Panc1 (cell line): ENCODE results near the gene PRXL2B. TPM values are rescaled to one million over a fixed set of nuclear protein-coding genes. Genes with fewer than 3 reads are reported as not detected.

Experiments
- ATAC-seq: fragments of 200-7000 bp; cut with Tn5 transposase; 2 replicates; pipeline ENCODE4 v1.9.1; 2020; ENCODE audit warnings: mild to moderate bottlenecking, moderate library complexity
- BruUV-seq: library from RNA; stranded (reverse); fragments of 400-500 nt; replicated peaks from 2 replicates; lab custom pipeline; 2021; lab: Mats Ljungman, UMichigan
- CTCF ChIA-PET: fragments of 300-600 bp; sonication (Branson Sonifier 250); formaldehyde crosslinking; loops from one replicate; lab custom pipeline; 2022; ENCODE audit warnings: antibody characterized with exemption; lab: Charles Lee
- POLR2A ChIA-PET: fragments of 300-600 bp; sonication (Branson Sonifier 250); formaldehyde crosslinking; loops from one replicate; lab custom pipeline; 2022; ENCODE audit warnings: antibody characterized with exemption; lab: Charles Lee
- DNase-seq: peaks from one replicate; pipeline ENCODE4 v3.0.0-alpha.2; 2010; ENCODE audit warnings: low read depth, low spot score
- H3K27ac ChIP-seq: 2 replicates; pipeline ENCODE4 v1.5.1; 2011; ENCODE audit warnings: mild to moderate bottlenecking, low read length, inconsistent platforms
- H3K27me3 ChIP-seq: fragments of 200-500 bp; sonication (Bioruptor generic); 2 replicates; pipeline ENCODE4 v1.6.0; 2014; ENCODE audit warnings: low read length, inconsistent platforms; ENCODE audit not compliant: control insufficient read depth, insufficient read depth
- H3K36me3 ChIP-seq: fragments of 200-500 bp; sonication (Bioruptor generic); 2 replicates; pipeline ENCODE4 v1.5.1; 2014; ENCODE audit warnings: inconsistent platforms, mild to moderate bottlenecking, low read length, moderate library complexity; ENCODE audit not compliant: control insufficient read depth, insufficient read depth
- H3K4me1 ChIP-seq: 2 replicates; pipeline ENCODE4 v1.5.1; 2011; ENCODE audit warnings: inconsistent platforms, mild to moderate bottlenecking, low read length, moderate library complexity; ENCODE audit not compliant: control insufficient read depth, insufficient read depth
- H3K4me3 ChIP-seq, 2 experiments: 2 replicates each; pipeline ENCODE4 v1.5.1; 2011 to 2012; ENCODE audit warnings: low read depth in 2 of 2, low read length in 2 of 2, mild to moderate bottlenecking in 2 of 2, inconsistent platforms in 1 of 2, moderate library complexity in 1 of 2
- H3K9me3 ChIP-seq: fragments of 200-500 bp; sonication (Bioruptor generic); 2 replicates; pipeline ENCODE4 v1.5.1; 2014; ENCODE audit warnings: low read depth, mild to moderate bottlenecking, inconsistent platforms, low read length, moderate library complexity; ENCODE audit not compliant: control insufficient read depth, insufficient read depth
- POLR2AphosphoS5 ChIP-seq: IDR thresholded peaks from 2 replicates; pipeline ENCODE4 v1.6.1; 2012; ENCODE audit warnings: mild to moderate bottlenecking, low read depth, low read length, moderate library complexity
- SIN3A ChIP-seq: IDR thresholded peaks from 2 replicates; pipeline ENCODE4 v1.6.1; 2012; ENCODE audit warnings: low read depth, mild to moderate bottlenecking, low read length, moderate library complexity, borderline replicate concordance; ENCODE audit not compliant: insufficient read depth
- TCF7L2 ChIP-seq: IDR thresholded peaks from 2 replicates; pipeline ENCODE4 v1.6.1; 2011; ENCODE audit warnings: mild to moderate bottlenecking, low read depth, low read length, inconsistent platforms
- in situ Hi-C: cut with HindIII; loops from 2 replicates; pipeline ENCODE4 v1.10.0; 2016; ENCODE audit warnings: low sequenced_read_pairs, low pct_unique_long_range_greater_than_20kb
- intact Hi-C: fragments of 100-400 bp; cut with micrococcal nuclease; formaldehyde crosslinking; loops from one replicate; pipeline ENCODE4 v1.10.0; 2022; ENCODE audit not compliant: unreplicated experiment
- total RNA-seq: library from RNA; stranded (reverse); gene quantifications from one replicate; pipeline ENCODE4 v1.2.1, GENCODE V29; 2021; ENCODE audit not compliant: unreplicated experiment
- TF ChIP-seq, protein P1 (sequence below), 2 experiments: IDR thresholded peaks; 2 replicates each; pipeline ENCODE4 v1.6.1; 2011 to 2012; ENCODE audit warnings: low read depth in 2 of 2, control low read depth in 1 of 2, low read length in 1 of 2, mild to moderate bottlenecking in 1 of 2, moderate library complexity in 1 of 2; ENCODE audit not compliant: insufficient read depth in 1 of 2
- TF ChIP-seq, protein P2 (sequence below): fragments of 450-650 bp; IDR thresholded peaks from 2 replicates; pipeline ENCODE4 v1.5.1; 2017; ENCODE audit warnings: mild to moderate bottlenecking

PRXL2B gene
- total RNA-seq, 1 experiment from 2014 or later, result 17.0 TPM

- POLR2A ChIA-PET, result no interaction called here
- in situ Hi-C loops, result no loop called here
- no peak for DNase-seq
- no peak for ATAC-seq
- Histone ChIP-seq H3K9me3 (peaks cover 10% of the 10 kb centered on the region; the same call in 1 of the 2 replicates), H3K27me3 (no peaks in the 10 kb centered on the region), H3K4me1 (no peaks in the 10 kb centered on the region), H3K36me3 (no peaks in the 10 kb centered on the region), H3K27ac (no peak overlapping the region), H3K4me3 (no peak overlapping the region)
- intact Hi-C loops, result no loop called here
- no TSS peak for BruUV-seq
- CTCF ChIA-PET, result interaction anchor here (0.6 kb wide), 1 partner anchor 121 kb away, joined by 3 read pairs; no protein-coding TSS in a partner anchor
- no peak for TF ChIP-seq TCF7L2
These were observed 15.2 kb upstream of the PRXL2B start for GRCh38 chr1:2571348-2571747.

DNA sequence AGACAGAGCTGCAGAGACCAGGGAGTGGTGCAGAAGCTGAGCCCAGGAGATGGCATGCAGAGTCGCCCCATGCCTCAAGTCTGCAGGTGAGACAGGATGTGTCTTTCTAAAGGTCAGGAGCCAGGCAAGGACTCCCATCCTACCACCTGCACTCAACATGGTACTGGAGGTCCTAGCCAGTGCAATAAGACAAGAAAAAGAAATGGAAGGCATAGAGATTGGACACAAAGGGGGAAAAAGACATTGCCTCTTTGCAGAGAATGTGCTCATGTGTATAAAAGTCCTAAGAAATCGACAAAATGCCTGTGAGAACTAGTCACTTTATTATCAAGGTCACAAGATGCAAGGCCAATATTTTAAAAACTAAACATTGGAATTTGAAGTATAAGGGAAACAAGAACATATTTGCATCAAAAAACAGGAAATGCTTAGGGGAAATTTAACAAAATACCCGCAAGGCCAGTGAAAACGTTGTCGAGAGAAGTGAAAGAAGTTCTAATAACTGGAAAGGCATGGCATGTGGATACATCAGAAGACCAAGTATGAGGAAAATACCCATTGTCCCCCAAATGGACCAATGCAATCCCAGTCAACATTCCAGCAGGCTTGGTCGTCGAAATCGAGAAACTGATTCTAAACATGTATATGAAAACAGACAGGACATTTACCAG, 13.2 kb upstream of the PRXL2B start:
- ChIA-PET CTCF (no interaction called here), POLR2A (no interaction called here)
- no peak for TF ChIP-seq TCF7L2
- TF ChIP-seq POLR2AphosphoS5, result no peak
- TF ChIP-seq, protein P1, sequence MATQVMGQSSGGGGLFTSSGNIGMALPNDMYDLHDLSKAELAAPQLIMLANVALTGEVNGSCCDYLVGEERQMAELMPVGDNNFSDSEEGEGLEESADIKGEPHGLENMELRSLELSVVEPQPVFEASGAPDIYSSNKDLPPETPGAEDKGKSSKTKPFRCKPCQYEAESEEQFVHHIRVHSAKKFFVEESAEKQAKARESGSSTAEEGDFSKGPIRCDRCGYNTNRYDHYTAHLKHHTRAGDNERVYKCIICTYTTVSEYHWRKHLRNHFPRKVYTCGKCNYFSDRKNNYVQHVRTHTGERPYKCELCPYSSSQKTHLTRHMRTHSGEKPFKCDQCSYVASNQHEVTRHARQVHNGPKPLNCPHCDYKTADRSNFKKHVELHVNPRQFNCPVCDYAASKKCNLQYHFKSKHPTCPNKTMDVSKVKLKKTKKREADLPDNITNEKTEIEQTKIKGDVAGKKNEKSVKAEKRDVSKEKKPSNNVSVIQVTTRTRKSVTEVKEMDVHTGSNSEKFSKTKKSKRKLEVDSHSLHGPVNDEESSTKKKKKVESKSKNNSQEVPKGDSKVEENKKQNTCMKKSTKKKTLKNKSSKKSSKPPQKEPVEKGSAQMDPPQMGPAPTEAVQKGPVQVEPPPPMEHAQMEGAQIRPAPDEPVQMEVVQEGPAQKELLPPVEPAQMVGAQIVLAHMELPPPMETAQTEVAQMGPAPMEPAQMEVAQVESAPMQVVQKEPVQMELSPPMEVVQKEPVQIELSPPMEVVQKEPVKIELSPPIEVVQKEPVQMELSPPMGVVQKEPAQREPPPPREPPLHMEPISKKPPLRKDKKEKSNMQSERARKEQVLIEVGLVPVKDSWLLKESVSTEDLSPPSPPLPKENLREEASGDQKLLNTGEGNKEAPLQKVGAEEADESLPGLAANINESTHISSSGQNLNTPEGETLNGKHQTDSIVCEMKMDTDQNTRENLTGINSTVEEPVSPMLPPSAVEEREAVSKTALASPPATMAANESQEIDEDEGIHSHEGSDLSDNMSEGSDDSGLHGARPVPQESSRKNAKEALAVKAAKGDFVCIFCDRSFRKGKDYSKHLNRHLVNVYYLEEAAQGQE (IDR thresholded peaks at IDR 0.05; ENCODE audit: insufficient read depth in 1 of 2, low read depth in 2 of 2, low read length in 1 of 2), result no peak
- TF ChIP-seq SIN3A, result no peak
- TF ChIP-seq, protein P2, sequence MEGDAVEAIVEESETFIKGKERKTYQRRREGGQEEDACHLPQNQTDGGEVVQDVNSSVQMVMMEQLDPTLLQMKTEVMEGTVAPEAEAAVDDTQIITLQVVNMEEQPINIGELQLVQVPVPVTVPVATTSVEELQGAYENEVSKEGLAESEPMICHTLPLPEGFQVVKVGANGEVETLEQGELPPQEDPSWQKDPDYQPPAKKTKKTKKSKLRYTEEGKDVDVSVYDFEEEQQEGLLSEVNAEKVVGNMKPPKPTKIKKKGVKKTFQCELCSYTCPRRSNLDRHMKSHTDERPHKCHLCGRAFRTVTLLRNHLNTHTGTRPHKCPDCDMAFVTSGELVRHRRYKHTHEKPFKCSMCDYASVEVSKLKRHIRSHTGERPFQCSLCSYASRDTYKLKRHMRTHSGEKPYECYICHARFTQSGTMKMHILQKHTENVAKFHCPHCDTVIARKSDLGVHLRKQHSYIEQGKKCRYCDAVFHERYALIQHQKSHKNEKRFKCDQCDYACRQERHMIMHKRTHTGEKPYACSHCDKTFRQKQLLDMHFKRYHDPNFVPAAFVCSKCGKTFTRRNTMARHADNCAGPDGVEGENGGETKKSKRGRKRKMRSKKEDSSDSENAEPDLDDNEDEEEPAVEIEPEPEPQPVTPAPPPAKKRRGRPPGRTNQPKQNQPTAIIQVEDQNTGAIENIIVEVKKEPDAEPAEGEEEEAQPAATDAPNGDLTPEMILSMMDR, result no peak
- Histone ChIP-seq H3K27ac (no peak overlapping the region), H3K4me3 (no peak overlapping the region), H3K9me3 (peaks cover 10% of the 10 kb centered on the region; the same call in 1 of the 2 replicates), H3K27me3 (no peaks in the 10 kb centered on the region), H3K36me3 (no peaks in the 10 kb centered on the region), H3K4me1 (no peaks in the 10 kb centered on the region; the same call in 1 of the 2 replicates)
- in situ Hi-C loops, result no loop called here
- BruUV-seq, result no TSS peak
- intact Hi-C loops, result no loop called here
- ATAC-seq (no peak), DNase-seq (no peak)

- BruUV-seq, result no TSS peak
- in situ Hi-C loops, result no loop called here
These were observed 12.2 kb upstream of the PRXL2B start for GRCh38 chr1:2574350-2574749.

More at GRCh38 chr1:2574350-2574749, 12.2 kb upstream of the PRXL2B start:
- ChIA-PET CTCF (interaction anchor here (0.5 kb wide), 1 partner anchor 73 kb away, joined by 3 read pairs; no protein-coding TSS in a partner anchor), POLR2A (no interaction called here)
- Histone ChIP-seq H3K4me3 (no peak overlapping the region), H3K27me3 (no peaks in the 10 kb centered on the region), H3K4me1 (no peaks in the 10 kb centered on the region; the same call in 1 of the 2 replicates), H3K9me3 (peaks cover 10% of the 10 kb centered on the region; the same call in 1 of the 2 replicates), H3K27ac (no peak overlapping the region), H3K36me3 (no peaks in the 10 kb centered on the region)
- TF ChIP-seq, protein P1 (IDR thresholded peaks at IDR 0.05; ENCODE audit: insufficient read depth in 1 of 2, low read depth in 2 of 2, low read length in 1 of 2), result no peak
- no peak for TF ChIP-seq POLR2AphosphoS5
- no peak for TF ChIP-seq SIN3A
- TF ChIP-seq, protein P2, result no peak
- TF ChIP-seq TCF7L2, result no peak
- ATAC-seq (no peak), DNase-seq (no peak)
- intact Hi-C loops, result no loop called here
